A549 (cell line): ENCODE measurements around the gene FBXL5. TPM values are rescaled to one million over a fixed set of nuclear protein-coding genes. Genes with fewer than 3 reads are reported as not detected.
A peak's percentile ranks its signal among the peaks of the same experiment; 100 is the strongest.

Source experiments
- ATAC-seq, 2 experiments: fragments of 200-7000 bp in 1 of 2; fragments of >200 bp in 1 of 2; cut with Nextera tagmentation in 1 of 2; cut with Tn5 transposase in 1 of 2; 3 replicates each; pipeline versions ENCODE4 v1.8.0 to v1.9.1; 2018 to 2020; ENCODE audit warnings: mild to moderate bottlenecking in 1 of 2, moderate library complexity in 1 of 2
- CTCF ChIA-PET: fragments of 300-600 bp; sonication (Branson Sonifier 250); formaldehyde crosslinking; extraction: SDS; loops from one replicate; lab custom pipeline; 2021; ENCODE audit warnings: antibody characterized with exemption, inconsistent platforms; lab: Yijun Ruan, JAX
- POLR2A ChIA-PET: fragments of 350-600 bp; formaldehyde crosslinking; extraction: SDS; loops from one replicate; lab custom pipeline; 2021; ENCODE audit warnings: antibody characterized with exemption, inconsistent platforms; lab: Yijun Ruan, JAX
- DNase-seq, 2 experiments: peaks; one replicate each; pipeline versions ENCODE4 v3.0.0 to v3.0.0-alpha.2; 2011 to 2016; ENCODE audit warnings: low read depth in 1 of 2, low spot score in 1 of 2
- FAIRE-seq: peaks from 2 replicates; lab custom pipeline; 2011; peaks lifted over from hg19 to GRCh38; lab: Jason Lieb, UNC
- H3K27ac ChIP-seq, 2 experiments: fragments of >200 bp; sonication (Bioruptor Twin); formaldehyde crosslinking; 3 replicates each; pipeline ENCODE4 v1.5.1; 2016 to 2017
- H3K4me1 ChIP-seq: fragments of >200 bp; sonication (Bioruptor Twin); formaldehyde crosslinking; 3 replicates; pipeline ENCODE4 v1.6.1; 2016
- H3K4me2 ChIP-seq: fragments of >200 bp; sonication (Bioruptor Twin); formaldehyde crosslinking; 3 replicates; pipeline ENCODE4 v1.6.1; 2016
- H3K4me3 ChIP-seq: fragments of >200 bp; sonication (Bioruptor Twin); formaldehyde crosslinking; 3 replicates; pipeline ENCODE4 v1.5.1; 2016
- H3K9me3 ChIP-seq: fragments of >200 bp; sonication (Bioruptor Twin); formaldehyde crosslinking; 3 replicates; pipeline ENCODE4 v1.6.1; 2016
- ATOH8 ChIP-seq: fragments of 250-450 bp; sonication (Bioruptor Pico); IDR thresholded peaks from 2 replicates; pipeline ENCODE4 v1.5.0; 2020; ENCODE audit warnings: low read depth, mild to moderate bottlenecking, moderate library complexity
- BHLHE40 ChIP-seq: IDR thresholded peaks from 2 replicates; pipeline ENCODE4 v1.6.1; 2012; ENCODE audit warnings: low read depth, low read length, inconsistent platforms
- CBX2 ChIP-seq: fragments of 200-600 bp; sonication (generic); IDR thresholded peaks from 2 replicates; pipeline ENCODE4 v1.6.1; 2016; ENCODE audit warnings: low read depth, mild to moderate bottlenecking, borderline replicate concordance
- CEBPB ChIP-seq, 2 experiments: fragments of >200 bp in 1 of 2; sonication (Bioruptor Twin) in 1 of 2; formaldehyde crosslinking in 1 of 2; IDR thresholded peaks; 2 replicates each; pipeline ENCODE4 v1.6.1; 2012 to 2016
- CHD4 ChIP-seq: fragments of 200-600 bp; sonication (generic); IDR thresholded peaks from 2 replicates; pipeline ENCODE4 v1.6.1; 2016; ENCODE audit warnings: antibody characterized with exemption, mild to moderate bottlenecking, borderline replicate concordance
- E2F6 ChIP-seq: IDR thresholded peaks from 2 replicates; pipeline ENCODE4 v1.6.1; 2012; ENCODE audit warnings: low read depth, borderline replicate concordance
- EHF ChIP-seq: fragments of 250-450 bp; sonication (Bioruptor Pico); IDR thresholded peaks from 2 replicates; pipeline ENCODE4 v1.5.0; 2020; ENCODE audit warnings: mild to moderate bottlenecking
- ELK1 ChIP-seq: fragments of 150-350 bp; IDR thresholded peaks from 2 replicates; pipeline ENCODE4 v1.6.1; 2014; ENCODE audit warnings: low read depth, mild to moderate bottlenecking, low read length
- FOSB ChIP-seq: fragments of 250-450 bp; sonication (Bioruptor Pico); IDR thresholded peaks from 2 replicates; pipeline ENCODE4 v1.5.0; 2020; ENCODE audit warnings: mild to moderate bottlenecking, moderate library complexity
- FOSL2 ChIP-seq, 2 experiments: fragments of 450-650 bp in 1 of 2; fragments of >200 bp in 1 of 2; sonication (Bioruptor Twin) in 1 of 2; formaldehyde crosslinking; IDR thresholded peaks; 2 replicates each; pipeline versions ENCODE4 v1.5.0 to v1.6.1; 2016 to 2020; ENCODE audit warnings: mild to moderate bottlenecking in 1 of 2, moderate library complexity in 1 of 2
- GATA3 ChIP-seq: IDR thresholded peaks from 2 replicates; pipeline ENCODE4 v1.6.1; 2012; ENCODE audit warnings: borderline replicate concordance
- HES2 ChIP-seq: fragments of >200 bp; sonication (Bioruptor Twin); formaldehyde crosslinking; IDR thresholded peaks from 2 replicates; pipeline ENCODE4 v1.6.1; 2016
- JUN ChIP-seq, 2 experiments: fragments of >200 bp; sonication (Bioruptor Twin); formaldehyde crosslinking; IDR thresholded peaks; 2 replicates in 1 of 2; 3 replicates in 1 of 2; pipeline ENCODE4 v1.6.1; 2016 to 2017
- KDM5A ChIP-seq: fragments of 200-600 bp; sonication (generic); IDR thresholded peaks from 2 replicates; pipeline ENCODE4 v1.6.1; 2016; ENCODE audit warnings: antibody characterized with exemption, mild to moderate bottlenecking
- MAX ChIP-seq: IDR thresholded peaks from 2 replicates; pipeline ENCODE4 v1.6.1; 2012
- MYC ChIP-seq: IDR thresholded peaks from 2 replicates; pipeline ENCODE4 v1.6.1; 2012; ENCODE audit warnings: mild to moderate bottlenecking, inconsistent platforms, low read length, improper control_type of control experiment, borderline replicate concordance
- NPAS2 ChIP-seq: fragments of 250-450 bp; sonication (Bioruptor Pico); IDR thresholded peaks from 2 replicates; pipeline ENCODE4 v1.8.0; 2022; ENCODE audit warnings: mild to moderate bottlenecking, moderate library complexity, borderline replicate concordance
- PBX3 ChIP-seq: IDR thresholded peaks from 2 replicates; pipeline ENCODE4 v1.6.1; 2012
- PHF8 ChIP-seq: fragments of 200-600 bp; sonication (generic); IDR thresholded peaks from 2 replicates; pipeline ENCODE4 v1.6.1; 2016; ENCODE audit warnings: low read depth, mild to moderate bottlenecking, antibody characterized with exemption, moderate library complexity, borderline replicate concordance
- POLR2AphosphoS2 ChIP-seq: conservative IDR thresholded peaks from 2 replicates; pipeline ENCODE4 v1.6.1; 2012; ENCODE audit warnings: low read length, improper control_type of control experiment, inconsistent platforms
- REST ChIP-seq: fragments of 200-600 bp; sonication (generic); IDR thresholded peaks from 2 replicates; pipeline ENCODE4 v1.6.1; 2016; ENCODE audit warnings: antibody characterized with exemption, mild to moderate bottlenecking, moderate library complexity
- SMC3 ChIP-seq: fragments of >200 bp; sonication (Bioruptor Twin); formaldehyde crosslinking; IDR thresholded peaks from 3 replicates; pipeline ENCODE4 v1.6.1; 2018; ENCODE audit warnings: inconsistent platforms
- ZNF302 ChIP-seq: fragments of 250-450 bp; sonication (Bioruptor Pico); IDR thresholded peaks from 2 replicates; pipeline ENCODE4 v1.9.0; 2021; ENCODE audit warnings: inconsistent platforms, mild to moderate bottlenecking, moderate library complexity
- WGBS: methylation state at CpG from one replicate; pipeline ENCODE4 v1.1.6; 2017; ENCODE audit errors: missing lambda C conversion rate; 5-methylcytosine and 5-hydroxymethylcytosine counted together
- polyA plus RNA-seq, 4 experiments: library from polyadenylated mRNA; depleted of rRNA in 3 of 4; stranded (reverse); fragments of >200 nt; fragmentation: RNase III in 1 of 4; extraction: RNeasy Plus Mini Kit Qiagen cat#74134 plus additional on column Dnase treatment in 1 of 4; gene quantifications; 2 replicates in 3 of 4; 3 replicates in 1 of 4; pipeline ENCODE4 v1.2.3, GENCODE V29; 2011 to 2017

FBXL5 gene
- polyA plus RNA-seq, 2 of the 4 experiments (the other 2 are of a cell fraction) = 44.2 to 45.4 TPM

GRCh38 chr4:15657366-15657765 lies 2.2 kb upstream of the FBXL5 start:
- no peak for ATAC-seq
- ChIA-PET POLR2A (no interaction called here), CTCF (interaction anchor here (0.6 kb wide), 1 partner anchor 60 kb away, joined by 3 read pairs; no protein-coding TSS in a partner anchor)
- TF ChIP-seq MAX (no peak), FOSL2 (IDR thresholded peaks at IDR 0.05) (no peak), FOSL2 (CRISPR knock-in tag; IDR thresholded peaks at IDR 0.05) (no peak), EHF (no peak), PHF8 (no peak), GATA3 (no peak), ATOH8 (CRISPR knock-in tag) (no peak), POLR2AphosphoS2 (no peak), ZNF302 (no peak), CEBPB (IDR thresholded peaks at IDR 0.05) (no peak), HES2 (no peak), FOSB (CRISPR knock-in tag) (no peak), ELK1 (no peak), E2F6 (no peak), PBX3 (no peak), KDM5A (no peak), JUN (IDR thresholded peaks at IDR 0.05) (no peak), REST (no peak), MYC (no peak)
- Histone ChIP-seq H3K4me3 (no peak overlapping the region), H3K9me3 (no peaks in the 10 kb centered on the region), H3K4me2 (no peak overlapping the region), H3K4me1 (peaks cover 27% of the 10 kb centered on the region; the same call in 2 of the 3 replicates), H3K27ac (no peak overlapping the region)
- DNase-seq = no peak
- FAIRE-seq = no peak

GRCh38 chr4:15656038-15656470 lies 897 bp upstream of the FBXL5 start:
- TF ChIP-seq SMC3 = no peak
- TF ChIP-seq BHLHE40 = no peak
- TF ChIP-seq CBX2 = no peak
- no peak for TF ChIP-seq CHD4
- TF ChIP-seq NPAS2 = no peak
- H3K4me3 ChIP-seq = peak overlapping the region; percentile 68; the same call in 2 of the 3 replicates
- peak overlapping the region; percentile 89 to 99 for H3K27ac ChIP-seq
- CTCF ChIA-PET = interaction anchor here (1.4 kb wide), 1 partner anchor 8 kb away, joined by 3 read pairs; no protein-coding TSS in a partner anchor
- peaks cover 38% of the 10 kb centered on the region; the same call in 2 of the 3 replicates for H3K4me1 ChIP-seq
- ATAC-seq (no peak), FAIRE-seq (no peak), DNase-seq (no peak)
- peak overlapping the region; percentile 85 for H3K4me2 ChIP-seq
- POLR2A ChIA-PET = interaction anchor here (1.2 kb wide), 1 partner anchor 177 kb away, joined by 5 read pairs; no protein-coding TSS in a partner anchor
- no peaks in the 10 kb centered on the region for H3K9me3 ChIP-seq
- WGBS = 85% methylated on average over 12 of the region's 12 CpGs
